ENCODE results near the gene AP1B1. TPM values are rescaled to one million over a fixed set of nuclear protein-coding genes. Genes with fewer than 3 reads are reported as not detected.

AP1B1 gene
- total and polyA plus RNA-seq, 2 donors (not counting 1 experiment from before 2014, with no cell fraction given) = 44.1 to 45.6 TPM

- Histone ChIP-seq H3K4me3 (replicated peaks in 1 of 4; ENCODE audit: control extremely low read depth in 1 of 4, insufficient read depth in 1 of 4, low read depth in 3 of 4, low read length in 4 of 4) (no peak overlapping the region), H3K9ac (ENCODE audit: insufficient read depth, low read length) (no peak overlapping the region), H3K36me3 (ENCODE audit: control insufficient read depth, insufficient read depth, low read length) (peaks cover 18% of the 10 kb centered on the region), H3K79me2 (ENCODE audit: control insufficient read depth, insufficient read depth, low read length) (no peaks in the 10 kb centered on the region), H3K9me3 (ENCODE audit: control insufficient read depth, insufficient read depth, low read depth, low read length) (no peaks in the 10 kb centered on the region), H3K27ac (ENCODE audit: insufficient read depth, low read length) (no peak overlapping the region), H3K4me2 (ENCODE audit: extremely low read depth, insufficient read depth, low read length) (no peak overlapping the region), H3K4me1 (ENCODE audit: control insufficient read depth, extremely low read depth, insufficient read depth, low read length) (no peaks in the 10 kb centered on the region), H2AFZ (ENCODE audit: low read length) (no peak overlapping the region), H3K27me3 (ENCODE audit: control insufficient read depth, insufficient read depth, low read length) (no peaks in the 10 kb centered on the region), H4K20me1 (ENCODE audit: control insufficient read depth, extremely low read depth, insufficient read depth, low read length) (no peaks in the 10 kb centered on the region)
- DNase-seq (ENCODE audit: low read depth in 2 of 2) = no peak
- no peak for TF ChIP-seq EZH2 (IDR thresholded peaks at IDR 0.05; ENCODE audit: low read length, missing control alignments)
- no peak for TF ChIP-seq CTCF (conservative IDR thresholded peaks at IDR 0.05 in 1 of 2, IDR thresholded peaks at IDR 0.05 in 1 of 2; ENCODE audit: low read depth in 1 of 2, low read length in 2 of 2)
These were observed 87.9 kb downstream of the AP1B1 start for GRCh38 chr22:29300467-29300806.

DNA sequence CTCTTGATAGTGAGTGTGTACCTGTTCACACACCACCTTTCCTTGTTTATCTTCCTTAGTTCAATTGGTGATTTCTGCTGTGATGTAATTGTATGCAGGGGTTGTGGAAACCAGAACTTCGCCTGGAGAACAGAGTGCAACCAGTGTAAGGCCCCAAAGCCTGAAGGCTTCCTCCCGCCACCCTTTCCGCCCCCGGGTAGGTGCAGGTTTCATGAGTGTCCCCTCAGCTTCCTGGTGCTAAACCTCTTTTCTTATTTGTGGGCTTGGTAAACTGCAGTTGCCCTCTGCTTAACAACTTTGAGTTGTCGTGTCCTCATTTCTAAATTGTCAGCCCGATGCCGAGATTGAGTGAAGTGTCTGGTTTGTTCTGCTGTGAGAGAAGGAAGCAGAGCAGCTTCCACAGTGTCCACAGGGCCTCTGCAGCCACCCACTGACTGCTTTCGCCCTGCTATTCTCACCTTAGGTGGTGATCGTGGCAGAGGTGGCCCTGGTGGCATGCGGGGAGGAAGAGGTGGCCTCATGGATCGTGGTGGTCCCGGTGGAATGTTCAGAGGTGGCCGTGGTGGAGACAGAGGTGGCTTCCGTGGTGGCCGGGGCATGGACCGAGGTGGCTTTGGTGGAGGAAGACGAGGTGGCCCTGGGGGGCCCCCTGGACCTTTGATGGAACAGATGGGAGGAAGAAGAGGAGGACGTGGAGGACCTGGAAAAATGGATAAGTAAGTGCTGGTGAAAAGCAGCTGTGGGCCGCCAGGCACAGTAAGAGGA, 89.1 kb downstream of the AP1B1 start:
- TF ChIP-seq CTCF (conservative IDR thresholded peaks at IDR 0.05 in 1 of 2, IDR thresholded peaks at IDR 0.05 in 1 of 2; ENCODE audit: low read depth in 1 of 2, low read length in 2 of 2) = no peak
- TF ChIP-seq EZH2 (IDR thresholded peaks at IDR 0.05; ENCODE audit: low read length, missing control alignments) = no peak

DNA sequence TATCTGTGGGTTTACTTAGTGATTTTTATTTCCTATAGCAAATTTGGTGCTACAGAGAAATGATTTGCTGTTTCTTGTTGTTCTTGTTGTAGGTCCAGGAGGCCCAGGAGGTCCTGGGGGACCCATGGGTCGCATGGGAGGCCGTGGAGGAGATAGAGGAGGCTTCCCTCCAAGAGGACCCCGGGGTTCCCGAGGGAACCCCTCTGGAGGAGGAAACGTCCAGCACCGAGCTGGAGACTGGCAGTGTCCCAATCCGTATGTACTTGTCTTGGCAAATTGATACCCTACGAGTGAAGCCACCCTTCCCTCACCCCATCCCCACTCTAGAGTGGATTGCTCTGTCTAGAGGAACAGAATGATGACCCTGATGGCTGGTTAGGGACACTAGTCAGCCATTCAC, 89.7 kb downstream of the AP1B1 start:
- peaks cover 18% of the 10 kb centered on the region for H3K36me3 ChIP-seq (ENCODE audit: control insufficient read depth, insufficient read depth, low read length)
- H2AFZ ChIP-seq (ENCODE audit: low read length) = no peak overlapping the region
- no peaks in the 10 kb centered on the region for H3K9me3 ChIP-seq (ENCODE audit: control insufficient read depth, insufficient read depth, low read depth, low read length)
- TF ChIP-seq CTCF (conservative IDR thresholded peaks at IDR 0.05 in 1 of 2, IDR thresholded peaks at IDR 0.05 in 1 of 2; ENCODE audit: low read depth in 1 of 2, low read length in 2 of 2) = no peak
- TF ChIP-seq EZH2 (IDR thresholded peaks at IDR 0.05; ENCODE audit: low read length, missing control alignments) = no peak
- DNase-seq (ENCODE audit: low read depth in 2 of 2) = no peak
- no peaks in the 10 kb centered on the region for H3K4me1 ChIP-seq (ENCODE audit: control insufficient read depth, extremely low read depth, insufficient read depth, low read length)
- H3K27ac ChIP-seq (ENCODE audit: insufficient read depth, low read length) = no peak overlapping the region
- H4K20me1 ChIP-seq (ENCODE audit: control insufficient read depth, extremely low read depth, insufficient read depth, low read length) = no peaks in the 10 kb centered on the region
- H3K4me2 ChIP-seq (ENCODE audit: extremely low read depth, insufficient read depth, low read length) = no peak overlapping the region
- no peak overlapping the region for H3K4me3 ChIP-seq (replicated peaks in 1 of 4; ENCODE audit: control extremely low read depth in 1 of 4, insufficient read depth in 1 of 4, low read depth in 3 of 4, low read length in 4 of 4)
- no peak overlapping the region for H3K9ac ChIP-seq (ENCODE audit: insufficient read depth, low read length)
- H3K79me2 ChIP-seq (ENCODE audit: control insufficient read depth, insufficient read depth, low read length) = no peaks in the 10 kb centered on the region
- H3K27me3 ChIP-seq (ENCODE audit: control insufficient read depth, insufficient read depth, low read length) = no peaks in the 10 kb centered on the region

More for the DNA sequence above, 89.1 kb downstream of the AP1B1 start:
- H3K9me3 ChIP-seq (ENCODE audit: control insufficient read depth, insufficient read depth, low read depth, low read length) = no peaks in the 10 kb centered on the region
- no peak overlapping the region for H3K27ac ChIP-seq (ENCODE audit: insufficient read depth, low read length)
- no peak for DNase-seq (ENCODE audit: low read depth in 2 of 2)
- no peaks in the 10 kb centered on the region for H4K20me1 ChIP-seq (ENCODE audit: control insufficient read depth, extremely low read depth, insufficient read depth, low read length)
- H3K4me2 ChIP-seq (ENCODE audit: extremely low read depth, insufficient read depth, low read length) = no peak overlapping the region
- H3K4me1 ChIP-seq (ENCODE audit: control insufficient read depth, extremely low read depth, insufficient read depth, low read length) = no peaks in the 10 kb centered on the region
- H3K9ac ChIP-seq (ENCODE audit: insufficient read depth, low read length) = no peak overlapping the region
- no peak overlapping the region for H3K4me3 ChIP-seq (replicated peaks in 1 of 4; ENCODE audit: control extremely low read depth in 1 of 4, insufficient read depth in 1 of 4, low read depth in 3 of 4, low read length in 4 of 4)
- no peaks in the 10 kb centered on the region for H3K79me2 ChIP-seq (ENCODE audit: control insufficient read depth, insufficient read depth, low read length)
- no peak overlapping the region for H2AFZ ChIP-seq (ENCODE audit: low read length)
- peaks cover 18% of the 10 kb centered on the region for H3K36me3 ChIP-seq (ENCODE audit: control insufficient read depth, insufficient read depth, low read length)
- no peaks in the 10 kb centered on the region for H3K27me3 ChIP-seq (ENCODE audit: control insufficient read depth, insufficient read depth, low read length)
